Upper lobe of left lung (tissue), 6 donors: Measurements from ENCODE around the gene FRG1. TPM values are rescaled to one million over a fixed set of nuclear protein-coding genes. Genes with fewer than 3 reads are reported as not detected.
"Not testable (repeated sequence)": the region's sequence is repeated elsewhere in the genome, so short reads cannot be mapped to it uniquely, and the experiment has no call there.

Experiments used
- ATAC-seq, 2 donors: fragments of 200-7000 bp; cut with Tn5 transposase; one replicate each; pipeline ENCODE4 v1.9.1; 2022; ENCODE audit warnings: mild to moderate bottlenecking in 2 of 2, moderate library complexity in 2 of 2; ENCODE audit not compliant: low FRiP score in 2 of 2
- DNase-seq, 2 donors: peaks; one replicate each; pipeline ENCODE4 v3.0.0-alpha.2; 2019 to 2020
- H3K27ac ChIP-seq, 4 donors: fragments of 200-600 bp; sonication (generic); one replicate each; pipeline ENCODE4 v1.5.1; 2016 to 2019
- H3K27me3 ChIP-seq, 4 donors: fragments of 200-600 bp; sonication (generic); one replicate each; pipeline ENCODE4 v1.5.1; 2017 to 2019
- H3K36me3 ChIP-seq, 4 donors: fragments of 200-600 bp; sonication (generic); one replicate each; pipeline ENCODE4 v1.5.1; 2016 to 2019
- H3K4me1 ChIP-seq, 4 donors: fragments of 200-600 bp; sonication (generic); one replicate each; pipeline ENCODE4 v1.5.1; 2018 to 2019
- H3K4me3 ChIP-seq, 4 donors: fragments of 200-600 bp; sonication (generic); one replicate each; pipeline ENCODE4 v1.5.1; 2017 to 2019; ENCODE audit warnings: mild to moderate bottlenecking in 2 of 4, moderate library complexity in 1 of 4
- H3K9me3 ChIP-seq, 4 donors: fragments of 200-600 bp; sonication (generic); one replicate each; pipeline ENCODE4 v1.5.1; 2018 to 2019
- CTCF ChIP-seq, 6 experiments: fragments of 450-650 bp in 4 of 6; fragments of 200-600 bp in 2 of 6; sonication (generic) in 2 of 6; IDR thresholded peaks; one replicate each; pipeline ENCODE4 v1.5.1; 2016 to 2019; ENCODE audit warnings: antibody characterized with exemption in 6 of 6
- EP300 ChIP-seq, 4 donors: sonication (generic); formaldehyde crosslinking; IDR thresholded peaks; one replicate each; pipeline ENCODE4 v1.5.1; 2017; ENCODE audit warnings: antibody characterized with exemption in 4 of 4, control low read depth in 2 of 4
- POLR2A ChIP-seq, 4 donors: fragments of 450-650 bp; IDR thresholded peaks; one replicate each; pipeline ENCODE4 v1.5.1; 2016 to 2017; ENCODE audit warnings: antibody characterized with exemption in 4 of 4, mild to moderate bottlenecking in 2 of 4
- POLR2AphosphoS5 ChIP-seq, 2 donors: sonication (generic); formaldehyde crosslinking; IDR thresholded peaks; one replicate each; pipeline ENCODE4 v1.5.1; 2017; ENCODE audit warnings: antibody characterized with exemption in 2 of 2
- WGBS, 2 donors: methylation state at CpG; one replicate each; pipeline ENCODE4 v1.1.5; 2017 to 2018; 5-methylcytosine and 5-hydroxymethylcytosine counted together
- total RNA-seq, 6 donors: library from RNA; depleted of rRNA in 4 of 6; stranded (reverse); fragments of >200 nt in 4 of 6; gene quantifications; one replicate each; pipeline versions ENCODE4 v1.1.0 to v1.2.1, GENCODE V29; 2016 to 2021
- donor health status: DM: no; HTN: no; CAD: no; lungs with moderate emphysema.
- donor health status: DM: no; HTN: yes; CAD: no; lungs with severe emphysema.

The FRG1 gene
- total RNA-seq = 10 to 100 TPM; 21.3 to 50.1 (median 27.0) TPM

DNA sequence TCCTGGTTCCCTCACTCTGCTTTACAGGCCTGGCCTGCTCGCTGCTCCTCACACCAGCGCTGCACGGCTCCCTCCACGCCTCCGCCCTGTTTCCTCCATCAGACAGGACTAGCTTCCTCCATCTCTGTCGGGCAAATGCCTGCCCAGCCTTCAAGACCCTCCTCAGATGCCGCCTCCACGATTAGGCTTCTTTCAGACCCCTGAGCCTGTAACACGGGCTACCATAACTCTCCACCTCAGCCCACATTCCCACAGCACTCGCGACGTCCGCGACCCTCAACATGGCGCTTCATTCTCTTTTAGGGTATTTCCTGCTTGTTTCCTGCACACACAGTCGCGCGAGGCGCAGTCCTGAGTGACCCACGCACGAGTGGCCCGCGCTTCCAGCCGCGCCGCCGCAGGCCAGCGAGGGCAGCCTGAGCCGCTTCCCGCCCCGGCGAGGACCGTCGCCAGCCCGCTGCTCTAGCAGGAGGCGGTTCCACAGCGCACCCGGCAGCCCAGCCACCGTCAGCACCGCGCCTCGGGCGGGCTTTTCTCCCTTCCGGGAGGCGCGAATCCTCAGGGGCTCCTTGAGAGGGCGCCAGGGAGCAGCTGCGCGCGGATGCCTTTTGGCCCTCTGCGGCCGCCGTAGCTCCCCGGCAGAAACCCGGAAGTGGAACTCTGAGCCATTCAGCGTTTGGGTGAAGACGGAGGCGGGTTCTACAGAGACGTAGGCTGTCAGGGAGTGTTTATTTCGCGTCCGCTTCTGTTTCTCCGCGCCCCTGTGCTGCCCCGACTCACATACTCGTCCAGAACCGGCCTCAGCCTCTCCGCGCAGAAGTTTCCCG is at the start of gene FRG1:
TSS of gene FRG1 (plus strand) at position 695 of the 827 bp plus-strand sequence. CDS start 138 bp downstream, outside the sequence.
- DNase-seq = peak; percentile 95 to 99
- H3K9me3 ChIP-seq = no peaks in the 10 kb centered on the region
- H3K36me3 ChIP-seq = no peaks in the 10 kb centered on the region
- peak; percentile 100 for ATAC-seq
- WGBS, 2 donors = 6 to 7% methylated on average over 42 to 70 of the region's 70 CpGs
- peak within 1 kb of the TSS; percentile 87 to 97 (median 93) for H3K4me3 ChIP-seq
- H3K27ac ChIP-seq = peak within 1 kb of the TSS; percentile 89 to 95 (median 92)
- H3K4me1 ChIP-seq = peaks cover 7 to 28% (median 16%) of the 10 kb centered on the region in 4 donors
- no peaks in the 10 kb centered on the region for H3K27me3 ChIP-seq
- TF ChIP-seq CTCF (IDR thresholded peaks at IDR 0.05) = peak; percentile 87 to 97 (median 94)
- peak; percentile 83 to 85 for TF ChIP-seq POLR2AphosphoS5 (IDR thresholded peaks at IDR 0.05)
- peak in 1 of 4 donors; percentile 33 for TF ChIP-seq EP300 (IDR thresholded peaks at IDR 0.05)
- TF ChIP-seq POLR2A (IDR thresholded peaks at IDR 0.05) = peak in 3 of 4 donors; percentile 36 to 80 (median 53)

GRCh38 chr4:189897667-189898066 is 43.0 kb upstream of the FRG1 start:
- H3K9me3 ChIP-seq = no peaks in the 10 kb centered on the region
- H3K4me1 ChIP-seq = no peaks in the 10 kb centered on the region
- WGBS, 2 donors = 81 to 89% methylated on average over 3 of the region's 3 CpGs
- ATAC-seq = no peak
- no peaks in the 10 kb centered on the region for H3K36me3 ChIP-seq
- no peak for DNase-seq
- H3K27me3 ChIP-seq = no peaks in the 10 kb centered on the region
- no peak overlapping the region for H3K4me3 ChIP-seq
- TF ChIP-seq CTCF (IDR thresholded peaks at IDR 0.05) (no peak), POLR2A (IDR thresholded peaks at IDR 0.05) (no peak), POLR2AphosphoS5 (IDR thresholded peaks at IDR 0.05) (no peak), EP300 (IDR thresholded peaks at IDR 0.05) (no peak)
- H3K27ac ChIP-seq = no peak overlapping the region

- not testable (repeated sequence) for ATAC-seq, H3K9me3 ChIP-seq
Measured at GRCh38 chr4:189899481-189900015, 41.1 kb upstream of the FRG1 start.

DNA sequence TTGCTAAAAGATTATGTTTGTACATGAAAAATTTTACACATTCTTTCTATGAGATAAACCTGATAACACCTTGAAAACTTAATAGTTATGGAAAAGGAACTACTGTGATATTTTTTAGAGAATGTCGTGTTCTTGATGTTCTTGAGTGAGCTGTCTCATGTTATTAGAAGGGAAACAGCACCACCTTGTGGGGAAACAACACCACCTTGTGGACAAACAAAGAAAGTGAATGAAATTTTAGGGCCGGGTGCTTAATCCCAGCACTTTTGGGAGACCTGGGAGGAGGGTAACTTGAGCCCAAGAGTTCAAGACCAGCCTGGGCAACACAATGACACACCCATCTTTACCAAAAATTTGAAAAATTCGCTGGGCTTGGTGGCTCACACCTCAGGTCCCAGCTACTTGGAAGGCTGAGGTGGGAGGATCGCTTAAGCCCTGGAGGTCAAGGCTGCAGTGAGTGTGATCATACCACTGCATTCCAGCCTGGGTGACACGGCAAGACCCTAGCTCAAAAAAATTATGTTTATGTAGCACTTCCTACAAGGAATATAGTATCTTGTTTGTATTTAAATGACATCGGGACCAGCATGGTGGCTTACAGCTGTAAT is 36.1 kb upstream of the FRG1 start:
- DNase-seq = peak in 1 of 2 donors; percentile 31
- H3K27ac ChIP-seq, H3K4me1 ChIP-seq, H3K4me3 ChIP-seq, H3K36me3 ChIP-seq, H3K27me3 ChIP-seq, H3K9me3 ChIP-seq: not testable (repeated sequence)
- peak in 5 of 6 experiments; percentile 26 to 56 (median 48) for TF ChIP-seq CTCF (IDR thresholded peaks at IDR 0.05)
- ATAC-seq = peak in 1 of 2 donors; percentile 56
- 27 to 40% methylated on average over 4 to 6 of the region's 6 CpGs for WGBS, 2 donors

More at GRCh38 chr4:189899481-189900015, 41.1 kb upstream of the FRG1 start:
- H3K27me3 ChIP-seq, H3K4me1 ChIP-seq, H3K4me3 ChIP-seq, DNase-seq, H3K27ac ChIP-seq, H3K36me3 ChIP-seq: not testable (repeated sequence)
- WGBS, 2 donors = 77 to 79% methylated on average over 3 of the region's 3 CpGs

GRCh38 chr4:189912170-189912569 is 28.5 kb upstream of the FRG1 start:
- no peak overlapping the region for H3K27ac ChIP-seq
- ATAC-seq = no peak

More at GRCh38 chr4:189912170-189912569, 28.5 kb upstream of the FRG1 start:
- TF ChIP-seq POLR2A (IDR thresholded peaks at IDR 0.05) (no peak), EP300 (IDR thresholded peaks at IDR 0.05) (no peak), POLR2AphosphoS5 (IDR thresholded peaks at IDR 0.05) (no peak), CTCF (IDR thresholded peaks at IDR 0.05) (no peak)
- H3K27me3 ChIP-seq = no peaks in the 10 kb centered on the region
- no peaks in the 10 kb centered on the region for H3K4me1 ChIP-seq
- no peak for DNase-seq
- H3K4me3 ChIP-seq = no peak overlapping the region
- no peaks in the 10 kb centered on the region for H3K9me3 ChIP-seq
- H3K36me3 ChIP-seq = no peaks in the 10 kb centered on the region
- 55 to 68% methylated on average over 6 of the region's 6 CpGs for WGBS, 2 donors
